HG03442 (cell line): Measurements from ENCODE around the gene PCBP3.

Experiments used
- ATAC-seq: cut with Tn5 transposase; IDR thresholded peaks from one replicate; pipeline ENCODE4 v1.9.1; 2021; ENCODE audit warnings: mild to moderate bottlenecking, moderate library complexity; ENCODE audit not compliant: unreplicated experiment

Gene PCBP3

DNA sequence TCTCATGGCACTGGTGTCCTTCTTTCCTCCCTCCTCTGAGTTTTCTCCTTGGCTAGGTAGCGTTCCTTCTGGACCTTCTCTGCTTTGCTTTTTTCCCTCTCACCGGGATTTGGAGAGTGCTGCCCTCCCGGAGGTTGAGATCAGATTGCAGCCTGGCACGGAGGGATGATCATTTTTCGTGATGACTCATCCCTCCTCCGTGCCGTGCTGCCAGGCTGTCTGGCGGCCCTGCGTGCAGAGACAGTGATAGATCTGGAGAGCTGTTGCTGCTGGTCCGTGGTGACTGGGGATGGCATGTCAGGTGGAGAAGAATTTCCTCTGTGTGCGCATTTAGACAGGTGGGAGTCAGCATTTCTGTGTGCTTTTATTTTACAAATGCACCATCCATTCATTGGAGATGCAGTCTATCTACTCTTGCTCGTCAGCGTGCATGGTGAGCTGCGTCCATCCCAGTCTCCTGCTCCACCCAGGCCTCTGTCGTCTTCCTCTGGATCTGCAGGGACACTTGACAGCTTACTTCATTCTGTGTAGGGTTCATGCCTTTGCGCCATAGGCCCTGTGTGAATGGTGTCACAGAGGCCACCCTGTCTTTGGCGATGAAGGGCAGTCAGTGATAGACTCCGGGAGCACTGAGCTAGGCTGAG, 104.4 kb downstream of the PCBP3 start:
- no peak for ATAC-seq

DNA sequence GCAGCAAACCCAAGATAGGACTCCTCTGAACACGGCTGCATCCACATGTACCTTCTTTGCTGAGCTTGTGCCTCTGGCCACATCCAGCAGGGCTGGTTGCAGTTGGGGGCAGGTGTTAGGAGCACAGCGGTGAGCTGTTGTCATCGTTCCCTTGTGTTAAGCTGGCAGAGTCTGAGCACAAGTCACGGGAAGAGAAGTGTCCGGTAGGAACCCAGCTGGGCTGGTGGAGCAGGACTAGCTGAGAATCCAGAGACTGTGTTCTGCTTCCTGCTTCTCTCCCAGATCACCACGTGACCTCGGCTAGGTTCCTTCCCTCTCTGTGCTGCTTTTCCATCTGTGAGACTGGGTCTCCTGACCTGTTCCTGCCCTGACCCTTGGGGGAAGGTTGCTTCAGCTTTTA, 105.1 kb downstream of the PCBP3 start:
- ATAC-seq, result no peak

DNA sequence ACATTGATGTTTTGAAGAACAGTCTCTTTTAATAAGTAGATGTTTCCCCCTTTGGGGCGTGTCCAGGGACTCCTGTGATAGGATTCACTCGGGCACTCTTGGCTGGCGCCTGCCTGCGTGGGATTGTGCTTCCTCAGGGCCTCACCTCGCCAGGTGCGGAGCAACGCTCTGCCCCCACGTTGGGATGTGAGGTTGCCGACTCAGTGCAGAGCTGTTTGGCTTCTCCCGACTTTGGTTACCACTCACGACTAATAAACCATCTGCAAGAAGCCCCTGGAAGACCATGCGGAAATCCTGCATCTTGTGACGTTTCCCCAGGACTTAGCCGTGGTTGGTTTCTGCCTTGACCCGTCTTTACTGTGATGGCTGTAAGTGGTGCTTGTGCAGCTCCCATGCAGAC, 106.4 kb downstream of the PCBP3 start:
- no peak for ATAC-seq

DNA sequence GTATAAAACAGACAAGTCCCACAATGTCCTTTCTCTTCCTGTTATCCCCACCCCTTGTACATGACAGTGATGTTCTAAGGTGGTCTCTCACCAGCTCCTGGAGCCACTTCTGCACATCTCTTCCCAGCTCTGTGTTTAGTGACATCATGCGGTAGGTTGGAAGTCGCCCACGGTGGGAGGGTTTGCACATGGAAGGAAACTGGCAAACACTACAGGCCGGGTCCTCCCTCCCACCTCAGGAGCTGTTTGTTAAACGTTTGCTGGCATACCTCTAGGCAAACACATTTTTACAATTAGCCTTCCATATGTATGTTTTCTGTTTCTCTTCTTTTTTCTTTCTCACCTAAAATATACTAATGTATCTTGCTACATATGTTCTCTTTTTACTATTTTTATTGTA, 107.4 kb downstream of the PCBP3 start:
- ATAC-seq, result no peak

DNA sequence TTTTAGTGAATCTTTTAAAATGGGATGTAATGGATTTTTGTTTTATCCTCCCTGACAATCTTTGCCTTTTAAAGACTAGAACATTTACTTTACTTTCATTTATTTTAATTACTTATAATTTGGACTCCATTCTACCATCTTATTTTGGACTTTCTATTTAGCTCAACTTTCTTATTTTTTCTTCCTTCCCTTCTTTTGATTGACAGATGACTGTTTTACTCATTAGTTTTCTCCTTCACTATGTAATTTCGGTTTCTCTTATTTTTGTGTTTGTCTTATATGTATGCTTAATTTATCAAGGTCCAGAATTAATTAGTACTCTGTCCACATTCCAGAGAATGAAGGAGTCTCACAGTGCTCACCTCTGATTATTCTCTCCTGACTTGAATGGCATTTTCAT, 109.9 kb downstream of the PCBP3 start:
- ATAC-seq, result no peak

DNA sequence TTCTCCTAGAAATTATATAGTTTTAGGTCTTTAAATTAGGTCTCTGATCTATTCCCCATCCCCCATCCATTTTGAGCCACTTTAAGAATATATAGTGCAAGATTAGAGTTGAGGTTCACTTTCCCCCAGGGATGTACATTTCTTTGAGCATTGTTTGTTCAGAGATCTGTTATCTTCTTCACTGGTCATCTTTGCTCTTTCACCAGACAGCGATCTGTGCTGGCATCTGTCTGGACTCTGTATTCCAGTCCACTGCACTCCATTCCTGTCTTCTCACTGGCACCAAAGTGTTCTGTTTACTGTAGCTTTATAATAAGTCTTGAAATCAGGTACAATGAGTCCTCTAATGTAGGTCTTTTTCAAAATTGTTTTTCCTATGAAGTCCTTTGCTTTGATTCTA, 112.5 kb downstream of the PCBP3 start:
- no peak for ATAC-seq

DNA sequence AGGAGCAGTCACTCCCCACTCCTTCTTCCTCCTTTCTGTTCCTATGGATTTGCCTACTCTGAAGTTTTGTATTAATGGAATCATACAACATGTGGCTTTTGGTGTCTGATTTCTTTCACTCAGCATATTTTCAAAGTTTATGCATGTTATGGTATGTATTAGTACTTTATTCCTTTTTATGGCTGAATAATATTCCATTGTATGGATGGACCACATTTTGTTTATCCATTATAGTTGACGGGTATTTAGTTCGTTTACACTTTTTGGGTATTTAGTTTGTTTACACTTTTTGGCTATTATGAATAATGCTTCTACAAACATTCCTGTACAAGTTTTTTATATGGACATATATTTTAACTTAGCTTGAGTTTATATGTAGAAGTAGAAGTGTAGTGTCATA, 113.1 kb downstream of the PCBP3 start:
- no peak for ATAC-seq

DNA sequence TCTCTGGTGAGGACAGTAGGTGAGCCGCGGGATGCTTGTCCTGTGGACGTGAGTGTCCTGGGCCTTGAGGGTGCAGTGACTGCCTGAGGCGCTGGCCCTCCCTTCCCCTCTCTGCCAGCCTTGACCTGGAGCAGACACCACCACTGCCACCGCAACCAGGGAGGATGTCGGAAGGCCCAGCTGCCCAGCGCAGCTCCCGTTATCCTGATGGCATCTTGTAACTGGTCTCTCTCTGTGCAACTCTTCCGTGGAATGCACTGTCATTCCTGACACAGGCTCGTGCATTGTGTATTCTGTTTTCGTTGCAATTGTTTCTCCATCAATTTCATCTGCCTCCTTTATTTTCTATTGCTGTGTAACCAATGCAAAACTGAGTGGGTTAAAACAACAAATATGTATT, 118.2 kb downstream of the PCBP3 start:
- no peak for ATAC-seq

DNA sequence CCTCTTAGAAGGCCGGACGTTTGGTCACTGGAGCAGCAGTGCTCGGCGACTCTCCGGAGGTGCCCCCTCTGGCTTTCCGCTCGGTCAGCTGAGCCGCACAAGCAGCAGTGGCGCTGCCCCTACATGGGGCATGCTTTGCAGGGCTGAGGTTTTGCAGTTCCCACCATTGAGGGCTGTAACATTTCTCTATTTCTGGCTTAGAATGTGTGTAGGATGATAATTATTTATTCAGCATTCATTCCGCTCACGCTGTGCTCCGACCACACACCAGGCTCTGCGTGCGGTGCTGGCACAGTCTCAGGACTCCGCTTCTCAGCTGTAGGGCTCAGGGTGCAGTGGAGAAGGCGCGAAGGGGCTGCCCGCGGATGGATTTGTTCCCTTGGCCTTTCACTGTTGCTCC, 119.5 kb downstream of the PCBP3 start:
- ATAC-seq, result no peak

DNA sequence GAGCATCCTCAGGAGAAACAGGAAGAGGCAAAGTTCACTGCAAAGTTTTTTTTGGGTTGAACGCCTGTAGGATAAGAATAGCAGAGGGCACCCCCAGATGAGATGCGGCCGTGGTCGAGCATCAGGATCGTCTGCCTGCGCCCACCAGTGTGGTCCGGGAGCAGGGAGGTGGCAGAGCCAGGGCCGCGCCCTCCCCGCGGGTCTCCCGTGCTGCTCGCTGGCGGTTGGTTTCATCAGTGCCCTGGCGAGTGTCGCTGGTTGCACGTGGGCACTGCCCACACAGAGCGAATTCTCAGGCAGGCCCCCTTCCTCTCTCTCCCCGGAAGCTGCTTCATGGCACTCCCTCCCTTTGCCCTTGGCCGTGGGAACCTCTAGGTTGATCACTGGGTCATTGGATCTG, 120.0 kb downstream of the PCBP3 start:
- no peak for ATAC-seq

DNA sequence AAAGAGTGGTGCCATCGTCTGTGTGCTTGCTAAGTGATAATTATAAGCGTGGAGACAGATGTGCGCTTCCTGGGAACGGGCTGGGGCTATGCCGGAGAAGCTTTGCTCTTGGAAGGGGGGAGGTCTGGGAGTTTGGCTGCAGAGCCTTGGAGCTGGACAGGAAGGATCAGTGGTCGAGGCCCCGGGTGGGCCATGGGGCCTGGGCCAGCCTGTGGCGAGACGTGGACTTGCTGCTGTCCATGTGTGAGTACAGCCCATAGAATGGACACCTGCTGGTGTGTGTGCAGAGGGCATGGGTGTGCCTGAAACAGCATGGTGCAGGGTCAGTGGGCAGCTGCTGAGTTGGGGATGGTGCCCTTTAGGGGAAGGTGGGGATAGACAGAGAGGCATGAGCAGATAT, 121.3 kb downstream of the PCBP3 start:
- no peak for ATAC-seq

DNA sequence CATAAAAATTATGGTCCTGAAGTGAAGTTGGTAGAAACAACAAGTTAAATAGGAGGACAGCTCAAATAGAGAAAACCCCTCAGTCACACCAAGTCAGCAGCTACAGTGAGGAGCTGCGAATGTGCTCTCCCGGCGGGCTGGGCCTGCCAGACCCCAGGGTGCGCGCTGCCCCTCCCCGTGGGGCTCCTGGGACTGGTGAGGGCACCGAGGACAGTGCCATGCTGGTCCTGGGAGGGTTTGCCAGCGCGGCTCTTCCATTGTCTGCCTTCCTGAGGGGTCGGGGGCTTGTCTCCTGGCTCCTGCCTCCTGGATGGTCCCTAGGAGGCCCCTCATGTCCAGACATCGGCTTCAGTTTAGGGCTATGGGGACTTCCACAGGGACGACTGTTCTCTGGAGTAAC, 121.8 kb downstream of the PCBP3 start:
- no peak for ATAC-seq

DNA sequence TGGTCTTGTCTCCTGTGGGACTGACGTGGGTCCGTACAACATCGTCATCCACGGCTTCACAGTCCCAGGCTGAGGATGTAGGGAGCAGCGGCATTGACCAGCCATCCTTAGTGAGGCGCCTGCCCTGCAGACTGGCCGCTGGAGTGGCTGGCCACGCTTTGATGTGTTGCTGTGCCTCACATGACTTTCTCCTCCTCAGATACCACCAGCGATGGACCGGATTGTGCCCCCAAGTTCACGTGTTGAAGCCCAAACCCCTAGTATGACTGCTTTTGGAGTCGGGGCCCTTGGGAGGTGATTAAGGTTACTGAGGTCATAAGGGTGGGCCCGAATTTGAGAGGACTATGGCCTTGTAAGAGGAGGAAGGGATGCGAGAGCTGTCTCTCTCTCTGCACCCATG, 122.5 kb downstream of the PCBP3 start:
- no peak for ATAC-seq

DNA sequence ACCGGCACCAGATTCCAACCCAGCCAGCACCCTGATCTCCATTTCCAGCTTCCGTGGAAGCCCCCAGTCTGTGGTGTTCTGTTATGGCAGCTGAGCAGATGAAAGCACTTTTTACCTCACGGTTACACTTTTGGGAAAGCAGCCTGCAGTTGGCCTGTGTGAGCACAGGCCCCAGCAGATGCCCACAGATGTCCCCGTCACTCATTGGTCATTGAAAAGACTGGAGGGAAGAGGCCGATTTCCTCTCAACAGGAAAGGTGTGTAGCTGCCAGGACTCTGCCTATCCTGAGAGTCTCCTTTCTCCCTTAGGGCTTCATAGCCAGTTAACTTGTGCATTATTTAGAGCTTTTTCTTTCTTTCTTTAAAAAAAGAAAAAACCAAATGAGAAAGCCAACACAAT, 123.0 kb downstream of the PCBP3 start:
- ATAC-seq, result no peak

DNA sequence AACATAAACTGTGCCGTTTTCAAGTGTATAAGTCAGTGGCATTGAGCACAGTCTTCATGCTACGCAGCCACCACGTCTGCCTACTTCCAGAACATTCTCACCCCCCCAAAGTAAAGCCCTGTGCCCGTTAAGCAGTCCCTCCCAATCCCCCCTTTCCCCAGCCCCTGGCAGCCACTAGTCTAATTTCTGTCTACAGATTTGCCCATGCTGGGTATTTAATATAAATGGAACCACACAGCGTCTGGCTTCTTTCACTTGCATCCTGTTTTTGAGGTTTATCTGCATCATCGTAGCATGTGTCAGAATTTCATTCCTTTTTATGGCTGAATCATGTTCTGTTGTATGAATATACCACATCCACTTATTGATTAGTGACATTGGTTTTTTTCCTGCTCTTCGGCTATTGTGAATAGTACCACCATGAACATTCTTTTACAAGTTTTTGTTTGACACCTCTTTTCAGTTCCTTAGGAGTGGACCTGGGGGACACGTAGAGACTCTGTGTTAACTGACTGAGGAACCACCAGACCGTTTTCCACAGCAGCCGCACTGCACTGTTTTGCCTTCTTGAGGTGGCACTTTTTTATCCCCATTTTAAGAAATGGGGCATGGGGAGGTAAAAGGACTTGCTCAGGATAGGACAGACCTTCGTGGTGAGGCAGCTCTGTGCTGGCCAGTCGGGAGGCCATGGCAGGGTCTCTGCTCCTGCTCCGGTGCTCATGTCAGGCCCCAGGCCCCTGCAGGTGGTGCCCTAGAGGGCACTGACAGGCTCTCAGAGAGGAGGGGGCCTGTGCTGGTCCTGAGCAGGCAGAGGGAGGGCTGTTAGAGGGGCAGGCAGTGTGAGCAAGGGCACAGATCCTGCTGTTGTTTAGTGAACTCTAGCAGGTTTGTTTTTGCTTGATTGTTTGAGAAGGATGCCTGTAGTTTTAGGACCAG, 123.8 kb downstream of the PCBP3 start:
- no peak for ATAC-seq

DNA sequence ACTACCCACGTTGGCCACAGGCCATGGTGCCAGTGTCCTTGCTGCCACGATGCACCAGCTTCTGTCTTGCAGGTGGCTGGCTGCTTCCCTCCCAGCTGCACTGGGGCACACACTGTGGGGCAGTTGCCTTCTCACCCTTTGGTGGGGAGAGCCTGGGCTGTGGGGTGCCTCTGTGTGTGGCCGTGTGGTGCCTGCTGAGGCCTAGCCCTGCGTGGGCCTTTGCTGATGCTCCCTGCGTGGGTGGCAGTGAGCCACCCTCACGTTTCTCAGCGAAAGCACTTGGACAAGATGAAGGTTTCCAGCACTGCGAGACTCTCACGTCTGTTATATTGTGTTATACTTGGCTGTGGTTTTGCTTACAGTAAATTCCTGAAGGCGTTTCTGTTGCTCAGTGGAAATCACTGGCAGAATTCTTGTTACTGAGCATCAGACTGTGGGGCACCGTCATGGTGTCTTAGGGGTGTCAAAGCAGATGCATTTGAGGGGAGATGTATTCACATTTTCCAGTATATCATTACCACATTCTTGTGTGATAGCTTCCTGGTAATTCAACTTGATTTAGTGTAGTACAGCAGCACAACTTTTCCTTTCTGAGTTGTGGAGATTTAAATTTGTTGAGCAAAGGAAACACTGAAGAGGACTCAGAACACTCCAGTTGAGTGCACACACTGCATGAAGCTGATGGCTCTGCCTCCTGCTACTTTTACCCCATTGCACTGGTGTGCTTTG, 124.7 kb downstream of the PCBP3 start:
- no peak for ATAC-seq

DNA sequence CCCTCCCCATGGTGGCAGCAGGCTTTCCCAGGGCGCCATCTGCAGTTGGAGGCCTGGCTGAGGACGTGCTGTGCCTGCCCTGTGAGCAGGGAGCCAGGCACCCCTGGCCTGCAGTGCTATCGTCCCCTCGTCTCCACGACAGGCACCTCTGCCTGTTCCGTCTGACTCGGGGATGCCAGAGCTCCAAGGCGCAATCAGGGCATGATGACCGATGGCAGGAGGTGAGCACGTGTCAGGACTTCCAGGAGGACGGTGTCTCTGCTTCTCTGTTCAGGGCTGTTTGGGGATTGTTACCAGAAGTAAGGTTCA, 125.2 kb downstream of the PCBP3 start:
- ATAC-seq, result no peak

DNA sequence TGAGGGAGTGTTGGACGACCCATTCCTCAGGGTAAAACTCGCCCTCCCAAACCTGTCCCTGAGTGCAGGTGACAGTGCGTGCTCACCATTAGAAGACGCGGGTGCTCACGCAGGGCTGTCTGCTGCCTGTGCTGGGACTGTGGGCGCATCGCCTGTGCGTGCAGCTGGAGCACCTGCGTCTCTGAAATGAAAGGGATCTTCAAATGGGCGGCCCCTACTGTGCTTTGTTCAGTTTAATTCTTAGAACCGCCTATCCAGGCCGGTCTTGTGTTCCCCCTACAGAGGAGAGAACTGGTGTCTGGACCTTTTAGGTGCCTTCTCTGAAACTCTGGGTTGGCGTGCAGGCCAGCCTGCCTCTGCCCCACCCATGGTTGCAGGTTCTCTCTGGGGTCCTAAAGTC, 125.8 kb downstream of the PCBP3 start:
- ATAC-seq, result no peak

DNA sequence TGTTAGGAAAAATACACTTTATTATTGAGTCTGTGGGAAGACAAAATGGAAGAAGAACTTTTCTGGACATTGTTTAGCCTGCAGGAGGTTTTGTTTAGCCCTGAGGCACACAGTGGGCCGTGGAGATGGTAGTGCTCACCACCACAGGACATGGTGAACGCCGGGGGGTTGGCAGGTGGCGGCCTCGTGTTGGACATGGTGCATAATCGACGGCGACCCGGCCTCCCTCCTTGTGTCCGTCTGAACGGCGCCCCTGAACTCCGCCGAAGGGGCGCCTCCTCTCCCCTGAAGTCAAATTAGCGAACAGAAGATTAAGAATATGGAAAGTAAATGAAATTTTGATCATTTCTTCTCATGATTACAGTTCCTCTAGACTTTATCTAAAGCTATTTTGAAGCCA, 126.4 kb downstream of the PCBP3 start:
- no peak for ATAC-seq

DNA sequence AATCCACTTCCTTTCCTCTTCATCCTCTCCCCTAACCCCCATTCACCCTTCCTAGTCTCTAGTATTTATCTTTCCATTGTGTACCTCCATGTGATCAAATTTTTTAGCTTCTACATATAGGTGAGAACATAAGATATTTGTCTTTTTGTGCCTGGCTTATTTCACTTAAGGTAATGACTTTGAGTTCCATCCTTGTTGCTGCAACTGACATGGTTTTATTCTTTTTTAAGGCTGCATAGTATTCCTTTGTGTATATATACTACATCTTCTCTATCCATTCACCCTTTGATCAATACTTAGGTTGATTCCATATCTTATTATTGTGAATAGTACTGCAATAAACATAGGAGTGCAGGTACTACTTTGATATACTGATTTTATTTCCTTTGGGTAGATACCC, 128.7 kb downstream of the PCBP3 start:
- no peak for ATAC-seq

DNA sequence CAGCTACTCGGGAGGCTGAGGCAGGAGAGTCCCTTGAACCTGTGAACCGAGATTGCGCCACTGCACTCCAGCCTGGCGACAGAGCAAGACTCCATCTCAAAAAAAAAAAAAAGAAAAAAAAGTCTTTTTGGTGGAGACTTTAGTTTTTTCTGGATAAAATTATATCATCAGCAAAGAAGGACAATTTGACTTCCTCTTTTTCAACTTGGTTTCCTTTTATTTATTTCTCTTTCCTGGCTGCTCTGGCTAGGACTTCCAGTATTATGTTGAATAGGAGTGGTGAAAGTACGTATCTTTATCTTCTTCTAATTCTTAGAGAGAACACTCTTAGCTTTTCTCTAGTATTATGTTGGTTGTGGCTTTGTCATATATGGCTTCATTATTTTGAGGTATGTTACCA, 130.8 kb downstream of the PCBP3 start:
- ATAC-seq, result no peak

DNA sequence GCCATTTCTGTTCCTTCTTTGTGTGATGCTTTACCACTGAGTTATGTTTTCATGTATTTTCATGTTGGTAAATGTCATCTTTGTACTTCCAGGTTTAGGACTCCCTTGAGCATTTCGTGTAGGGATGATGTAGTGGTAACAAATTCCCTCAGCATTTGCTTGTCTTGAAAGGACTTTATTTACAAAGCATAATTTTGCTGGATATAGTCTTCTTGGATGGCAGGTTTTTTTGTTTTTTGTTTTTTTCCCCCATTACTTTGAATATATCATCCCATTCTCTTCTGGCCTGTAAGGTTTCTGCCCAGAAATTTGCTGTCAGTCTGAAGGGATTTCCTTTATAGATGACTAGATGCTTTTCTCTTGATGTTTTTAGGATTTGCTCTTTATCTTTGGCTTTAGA, 133.4 kb downstream of the PCBP3 start:
- ATAC-seq, result no peak
